KOPT-K1 (cell line): ENCODE measurements around the gene MAPKAPK5.
"Not testable (repeated sequence)": the region's sequence is repeated elsewhere in the genome, so short reads cannot be mapped to it uniquely, and the experiment has no call there.

Experiments used
- H3K27ac ChIP-seq: fragments of 200-600 bp; sonication (generic); 2 replicates; pipeline ENCODE4 v1.5.1; 2016; ENCODE audit warnings: antibody characterized with exemption, mild to moderate bottlenecking, low read depth, low read length; ENCODE audit not compliant: poor library complexity, severe bottlenecking
- H3K36me3 ChIP-seq: fragments of 200-600 bp; sonication (generic); 2 replicates; pipeline ENCODE4 v1.5.1; 2017; ENCODE audit warnings: antibody characterized with exemption, mild to moderate bottlenecking, low read length, moderate library complexity; ENCODE audit not compliant: insufficient read depth
- H3K9me3 ChIP-seq: fragments of 200-600 bp; sonication (generic); 2 replicates; pipeline ENCODE4 v1.5.1; 2017; ENCODE audit warnings: antibody characterized with exemption, low read length, mild to moderate bottlenecking; ENCODE audit not compliant: insufficient read depth, poor library complexity, severe bottlenecking

The MAPKAPK5 gene

GRCh38 chr12:111841750-111842555 is at the start of gene MAPKAPK5:
TSS of gene MAPKAPK5 (plus strand) at chr12:111842228. CDS start at chr12:111842734, 506 bp downstream.
- Histone ChIP-seq H3K27ac (peak within 1 kb of the TSS; percentile 85), H3K36me3 (peaks cover 53% of the 10 kb centered on the region), H3K9me3 (no peaks in the 10 kb centered on the region)

GRCh38 chr12:111792856-111793235 is 49.2 kb upstream of the MAPKAPK5 start:
- Histone ChIP-seq H3K27ac (no peak overlapping the region), H3K36me3 (no peaks in the 10 kb centered on the region), H3K9me3 (no peaks in the 10 kb centered on the region)

DNA sequence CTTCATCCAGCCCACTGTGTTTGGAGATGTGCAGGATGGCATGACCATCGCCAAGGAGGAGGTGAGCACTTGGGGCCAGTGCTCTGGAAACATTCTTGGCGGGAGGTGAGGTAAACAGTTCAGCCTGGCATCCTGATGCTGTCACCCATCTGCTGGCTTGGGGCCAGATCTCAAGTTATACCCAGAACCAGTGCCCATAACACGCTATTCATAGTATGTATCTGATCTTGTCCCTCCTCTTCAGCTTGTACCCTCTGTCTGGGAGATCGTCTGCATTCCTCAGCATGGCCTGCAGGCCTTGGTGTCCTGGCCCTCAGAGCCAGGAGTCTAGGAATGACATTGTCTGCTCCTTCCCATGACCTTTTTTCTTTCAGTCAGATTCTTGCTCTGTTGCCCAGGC is 43.8 kb upstream of the MAPKAPK5 start:
- no peaks in the 10 kb centered on the region for H3K36me3 ChIP-seq
- H3K27ac ChIP-seq: no peak overlapping the region
- H3K9me3 ChIP-seq: no peaks in the 10 kb centered on the region

GRCh38 chr12:111799758-111800157 is 42.3 kb upstream of the MAPKAPK5 start:
- H3K36me3 ChIP-seq: no peaks in the 10 kb centered on the region
- no peak overlapping the region for H3K27ac ChIP-seq
- no peaks in the 10 kb centered on the region for H3K9me3 ChIP-seq

GRCh38 chr12:111803038-111803626 is 38.9 kb upstream of the MAPKAPK5 start:
- H3K27ac ChIP-seq: no peak overlapping the region
- H3K36me3 ChIP-seq: no peaks in the 10 kb centered on the region
- no peaks in the 10 kb centered on the region for H3K9me3 ChIP-seq

DNA sequence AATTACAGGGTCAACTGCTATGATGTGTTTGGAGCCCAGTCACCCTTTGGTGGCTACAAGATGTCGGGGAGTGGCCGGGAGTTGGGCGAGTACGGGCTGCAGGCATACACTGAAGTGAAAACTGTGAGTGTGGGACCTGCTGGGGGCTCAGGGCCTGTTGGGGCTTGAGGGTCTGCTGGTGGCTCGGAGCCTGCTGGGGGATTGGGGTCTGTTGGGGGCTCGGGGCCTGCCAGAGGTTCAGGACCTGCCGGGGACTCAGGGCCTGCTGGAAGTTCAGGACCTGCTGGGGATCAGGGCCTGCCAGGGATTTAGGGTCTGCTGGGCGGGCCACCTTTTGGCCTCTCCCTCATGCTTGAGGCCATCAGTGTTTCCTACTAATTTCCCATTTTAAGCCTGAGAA is 38.2 kb upstream of the MAPKAPK5 start:
- H3K9me3 ChIP-seq: no peaks in the 10 kb centered on the region
- no peak overlapping the region for H3K27ac ChIP-seq
- no peaks in the 10 kb centered on the region for H3K36me3 ChIP-seq

DNA sequence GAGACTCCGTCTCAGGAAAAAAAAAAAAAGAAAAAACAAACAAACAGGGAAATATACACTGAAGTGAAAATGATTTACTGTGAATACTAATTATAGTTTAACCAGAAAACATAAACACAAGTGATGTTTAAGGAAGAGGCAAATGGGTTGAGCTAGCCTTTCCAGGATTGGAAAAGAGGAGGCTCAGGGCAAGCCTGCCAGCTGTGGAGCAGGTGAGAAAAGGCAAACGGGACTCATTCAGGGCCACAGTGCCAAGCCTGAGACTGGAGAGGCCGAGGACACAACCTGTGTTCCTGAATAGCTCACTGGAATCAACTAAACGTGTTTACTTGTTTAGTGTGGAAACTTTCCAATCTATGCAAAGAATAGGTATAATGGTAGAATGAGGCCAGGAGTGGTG is 35.7 kb upstream of the MAPKAPK5 start:
- Histone ChIP-seq H3K36me3 (no peaks in the 10 kb centered on the region), H3K9me3 (no peaks in the 10 kb centered on the region), H3K27ac (no peak overlapping the region)

DNA sequence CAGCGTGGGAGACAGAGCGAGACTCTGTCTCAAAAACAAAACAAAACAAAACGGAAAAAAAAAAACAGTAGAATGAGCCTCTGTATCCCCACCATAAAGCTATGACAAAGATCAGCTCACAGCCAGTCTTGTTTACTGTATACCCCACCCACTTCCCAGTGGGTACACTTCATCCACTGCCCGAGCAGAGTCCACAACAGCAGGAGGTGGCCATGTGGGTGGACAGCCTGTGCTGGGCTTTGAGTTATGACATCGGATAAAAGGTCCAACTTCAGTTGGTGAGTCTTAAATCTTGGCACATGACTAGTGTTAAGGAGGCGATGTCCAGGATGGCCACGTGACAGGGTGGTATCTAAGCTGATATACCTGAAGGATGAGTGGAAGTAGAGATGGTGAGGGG is 34.8 kb upstream of the MAPKAPK5 start:
- Histone ChIP-seq H3K27ac (no peak overlapping the region), H3K9me3 (no peaks in the 10 kb centered on the region), H3K36me3 (no peaks in the 10 kb centered on the region)

DNA sequence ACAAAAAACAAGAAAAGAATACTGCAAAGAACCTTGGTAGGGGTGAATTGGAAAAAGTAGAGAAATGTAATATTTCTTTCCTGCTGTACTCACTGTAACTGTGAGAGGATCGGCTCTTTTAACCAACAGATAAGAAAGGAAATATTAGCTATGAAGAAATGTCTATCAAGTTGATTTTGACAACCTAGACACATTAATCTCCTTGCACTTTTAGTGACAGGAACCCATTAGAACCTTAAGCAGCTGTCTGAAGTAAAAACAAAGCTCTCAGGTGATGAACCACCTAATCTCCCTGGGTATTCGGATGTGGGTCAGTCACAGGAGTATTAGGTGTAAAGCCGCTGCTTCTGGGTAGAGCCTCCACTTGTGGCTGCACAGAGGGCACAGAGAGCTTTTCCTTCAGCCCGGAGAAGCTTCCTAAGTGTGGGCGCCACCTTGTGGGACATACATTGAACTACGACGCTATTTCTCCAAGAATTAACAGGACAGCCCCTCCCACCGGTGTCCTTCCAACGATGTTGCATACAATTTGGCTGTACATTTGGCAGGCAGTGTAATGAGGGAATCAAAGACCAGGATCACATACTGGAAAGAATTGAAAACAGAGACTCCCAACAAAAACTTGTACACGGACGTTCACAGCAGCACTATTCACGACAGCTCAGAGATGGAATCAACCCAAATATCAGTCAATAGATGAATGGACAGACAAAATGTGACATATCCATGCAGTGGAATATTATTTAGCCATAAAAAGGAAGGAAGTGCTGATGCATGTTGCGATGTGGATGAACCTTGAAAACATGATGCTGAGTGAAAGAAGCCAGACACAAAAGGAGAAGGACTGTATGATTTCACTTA is 28.9 kb upstream of the MAPKAPK5 start:
- Histone ChIP-seq H3K9me3 (no peaks in the 10 kb centered on the region), H3K36me3 (no peaks in the 10 kb centered on the region), H3K27ac (no peak overlapping the region)

- Histone ChIP-seq H3K36me3 (no peaks in the 10 kb centered on the region), H3K9me3 (peaks cover 3% of the 10 kb centered on the region), H3K27ac (no peak overlapping the region)
Measured at GRCh38 chr12:111816065-111816615, 25.9 kb upstream of the MAPKAPK5 start.

DNA sequence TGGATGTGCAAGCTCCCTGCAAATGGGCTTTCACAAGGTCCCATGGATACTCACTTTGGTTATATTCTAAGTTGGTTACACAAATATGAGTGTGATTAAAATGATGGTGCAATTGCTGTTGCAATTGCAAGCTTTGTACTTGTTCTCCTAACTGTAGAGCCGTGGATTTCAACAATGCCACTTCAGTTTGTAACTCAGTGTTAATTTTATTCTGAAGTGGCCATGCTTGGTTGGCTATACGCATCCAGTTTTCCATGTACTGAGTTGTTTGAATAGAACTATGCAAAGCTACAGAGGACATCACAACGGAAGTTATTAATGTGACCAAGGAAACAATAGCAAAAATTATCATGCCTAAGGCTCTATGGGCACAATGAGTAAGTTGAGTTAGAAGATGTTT is 25.1 kb upstream of the MAPKAPK5 start:
- H3K36me3 ChIP-seq, H3K9me3 ChIP-seq, H3K27ac ChIP-seq: not testable (repeated sequence)

GRCh38 chr12:111818340-111818739 is 23.7 kb upstream of the MAPKAPK5 start:
- H3K27ac ChIP-seq: no peak overlapping the region
- H3K36me3 ChIP-seq: no peaks in the 10 kb centered on the region
- peaks cover 3% of the 10 kb centered on the region for H3K9me3 ChIP-seq

DNA sequence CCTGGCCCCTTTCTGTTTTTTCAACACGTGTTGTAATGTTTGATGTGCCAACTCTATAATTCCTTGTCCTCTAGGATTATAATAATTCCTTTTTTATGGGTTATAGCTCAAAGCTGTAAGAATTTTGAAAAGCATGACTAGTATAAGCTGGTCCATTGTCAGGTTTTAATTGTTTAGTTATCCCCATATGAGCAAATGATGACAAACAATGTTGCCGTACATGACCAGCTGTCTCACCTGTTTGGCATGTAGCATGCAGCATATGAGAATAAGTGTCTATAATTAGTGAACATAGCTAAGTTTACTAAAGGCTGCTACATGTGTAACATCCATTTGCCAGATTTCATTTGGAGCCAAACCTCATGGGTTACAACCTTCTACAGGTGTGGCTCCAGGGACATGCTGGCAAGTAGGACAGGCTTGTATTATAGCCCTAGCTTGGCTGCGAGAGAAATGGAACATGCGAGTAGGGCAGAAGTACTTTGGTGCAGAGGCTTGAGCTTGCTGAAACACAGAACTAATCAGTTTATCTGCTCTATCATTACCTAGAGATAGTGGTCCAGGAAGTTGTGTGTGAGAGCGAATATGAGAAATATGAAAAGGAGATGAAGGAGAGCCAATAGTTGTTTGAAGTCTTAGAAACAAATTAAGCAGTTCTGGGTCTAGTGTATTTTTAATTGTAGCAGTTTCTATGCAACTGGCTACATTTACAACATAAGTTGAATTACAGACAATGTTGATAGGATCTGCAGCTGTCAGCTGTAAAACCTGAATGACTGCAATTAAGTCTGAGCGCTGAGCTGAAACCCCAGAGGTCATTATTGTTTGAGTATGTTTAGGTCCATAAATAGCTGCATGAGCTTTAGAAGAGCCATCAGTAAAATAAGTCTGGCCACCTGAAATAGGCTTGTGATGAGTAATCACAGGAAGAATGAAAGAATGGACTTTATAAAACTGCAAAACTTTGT is 22.6 kb upstream of the MAPKAPK5 start:
- no peaks in the 10 kb centered on the region for H3K36me3 ChIP-seq
- no peak overlapping the region for H3K27ac ChIP-seq
- H3K9me3 ChIP-seq: peaks cover 3% of the 10 kb centered on the region

- H3K9me3 ChIP-seq, H3K36me3 ChIP-seq, H3K27ac ChIP-seq: not testable (repeated sequence)
Measured at GRCh38 chr12:111820828-111821227, 21.2 kb upstream of the MAPKAPK5 start.
